DND-41 (cell line): Measurements from ENCODE around the gene PIGB.

Experiments
- EZH2 ChIP-seq: IDR thresholded peaks from 3 replicates; pipeline ENCODE4 v1.6.1; 2012; ENCODE audit warnings: borderline replicate concordance, low read depth, mild to moderate bottlenecking, moderate library complexity, low read length, inconsistent platforms; ENCODE audit not compliant: severe bottlenecking
- TF ChIP-seq, protein P1 (sequence below): IDR thresholded peaks from 2 replicates; pipeline ENCODE4 v1.5.1; 2012; ENCODE audit warnings: borderline replicate concordance, low read length, moderate library complexity, mild to moderate bottlenecking; ENCODE audit not compliant: poor library complexity, severe bottlenecking; ENCODE audit errors: extremely low read depth

DNA sequence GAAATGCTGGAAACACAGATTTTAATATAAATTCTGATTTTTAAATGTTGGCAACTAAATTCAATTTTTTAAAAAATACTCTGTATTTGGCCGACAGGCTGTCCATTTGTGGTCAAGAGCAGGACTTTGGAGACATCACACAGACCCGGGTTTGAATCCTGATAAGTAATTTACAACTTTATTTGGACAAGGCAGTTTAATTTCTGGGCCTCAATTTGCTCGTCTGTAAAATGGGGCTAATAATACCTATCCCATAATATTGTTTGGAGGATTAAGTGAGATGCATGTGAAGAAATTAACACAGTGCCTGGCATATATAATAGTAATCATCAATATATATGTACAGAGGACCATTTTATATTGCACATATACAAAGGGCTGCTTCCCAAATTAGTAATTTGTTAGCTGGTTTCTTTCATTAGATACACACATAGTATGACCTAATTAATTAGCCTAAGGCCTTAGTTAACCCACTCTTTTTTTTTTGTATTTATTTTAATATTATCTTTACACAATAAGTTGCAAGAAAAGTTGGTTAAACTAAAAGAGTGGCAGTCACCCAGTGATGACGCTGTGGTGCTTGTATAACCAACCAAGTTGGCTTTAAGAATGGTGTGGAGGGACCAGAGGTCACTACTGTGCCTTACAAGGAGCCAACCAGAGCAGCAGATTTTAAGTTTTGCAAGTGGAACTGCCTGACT, 665 bp downstream of the PIGB start:
- TF ChIP-seq, protein P1, sequence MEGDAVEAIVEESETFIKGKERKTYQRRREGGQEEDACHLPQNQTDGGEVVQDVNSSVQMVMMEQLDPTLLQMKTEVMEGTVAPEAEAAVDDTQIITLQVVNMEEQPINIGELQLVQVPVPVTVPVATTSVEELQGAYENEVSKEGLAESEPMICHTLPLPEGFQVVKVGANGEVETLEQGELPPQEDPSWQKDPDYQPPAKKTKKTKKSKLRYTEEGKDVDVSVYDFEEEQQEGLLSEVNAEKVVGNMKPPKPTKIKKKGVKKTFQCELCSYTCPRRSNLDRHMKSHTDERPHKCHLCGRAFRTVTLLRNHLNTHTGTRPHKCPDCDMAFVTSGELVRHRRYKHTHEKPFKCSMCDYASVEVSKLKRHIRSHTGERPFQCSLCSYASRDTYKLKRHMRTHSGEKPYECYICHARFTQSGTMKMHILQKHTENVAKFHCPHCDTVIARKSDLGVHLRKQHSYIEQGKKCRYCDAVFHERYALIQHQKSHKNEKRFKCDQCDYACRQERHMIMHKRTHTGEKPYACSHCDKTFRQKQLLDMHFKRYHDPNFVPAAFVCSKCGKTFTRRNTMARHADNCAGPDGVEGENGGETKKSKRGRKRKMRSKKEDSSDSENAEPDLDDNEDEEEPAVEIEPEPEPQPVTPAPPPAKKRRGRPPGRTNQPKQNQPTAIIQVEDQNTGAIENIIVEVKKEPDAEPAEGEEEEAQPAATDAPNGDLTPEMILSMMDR, result no peak
- no peak for TF ChIP-seq EZH2
